Measurements from ENCODE around the gene SLC34A3.

Gene SLC34A3

GRCh38 chr9:137281345-137282116 lies 50.8 kb downstream of the SLC34A3 start:
- no peaks in the 10 kb centered on the region for H3K27me3 ChIP-seq (replicated peaks; ENCODE audit: insufficient read depth, low read length)
- no peak for DNase-seq
- H3K4me3 ChIP-seq (ENCODE audit: low read length): no peak overlapping the region
- no peak overlapping the region for H2AFZ ChIP-seq (ENCODE audit: low read length)
- H4K20me1 ChIP-seq (ENCODE audit: insufficient read depth, low read length): no peaks in the 10 kb centered on the region
- no peaks in the 10 kb centered on the region for H3K36me3 ChIP-seq (replicated peaks; ENCODE audit: insufficient read depth, low read length)
- no peaks in the 10 kb centered on the region for H3K9me2 ChIP-seq (replicated peaks; ENCODE audit: insufficient read depth, low read length)
- H3K79me2 ChIP-seq (ENCODE audit: low read length): peaks cover 8% of the 10 kb centered on the region; the same call in 1 of the 2 replicates
- H3K9me3 ChIP-seq (replicated peaks; ENCODE audit: insufficient read depth, low read length): no peaks in the 10 kb centered on the region
- H3K4me1 ChIP-seq (ENCODE audit: low read length): peaks cover 3% of the 10 kb centered on the region; the same call in 1 of the 2 replicates
- H3F3A ChIP-seq (ENCODE audit: insufficient read depth, low read length): peaks cover 7% of the 10 kb centered on the region; the same call in 1 of the 2 replicates
- no peak for TF ChIP-seq CTCF (IDR thresholded peaks at IDR 0.05; ENCODE audit: low read length)
- no peak for TF ChIP-seq EZH2 (optimal IDR thresholded peaks at IDR 0.05; ENCODE audit: low read depth, low read length)
- TF ChIP-seq EZH2phosphoT487 (IDR thresholded peaks at IDR 0.05; ENCODE audit: low read length): no peak
- H3K4me2 ChIP-seq (ENCODE audit: low read depth, low read length): no peak overlapping the region
- H3K9ac ChIP-seq (ENCODE audit: low read length): no peak overlapping the region
- no peak overlapping the region for H3K27ac ChIP-seq (ENCODE audit: low read length)

All from MM.1S (cell line).